MM.1S (cell line): ENCODE data around the gene ZNF804B.

ENCODE experiments used
- DNase-seq: peaks from one replicate; pipeline ENCODE4 v3.0.0-alpha.2; 2015
- H2AFZ ChIP-seq: fragments of 300-600 bp; sonication (generic); 2 replicates; pipeline ENCODE4 v1.6.0; 2016; ENCODE audit warnings: antibody characterized with exemption, low read length
- H3F3A ChIP-seq: fragments of 300-600 bp; sonication (generic); 2 replicates; pipeline ENCODE4 v1.6.1; 2016; ENCODE audit warnings: mild to moderate bottlenecking, antibody characterized with exemption, low read length, moderate library complexity, mixed read lengths; ENCODE audit not compliant: insufficient read depth
- H3K27ac ChIP-seq: fragments of 300-600 bp; sonication (generic); 2 replicates; pipeline ENCODE4 v1.5.1; 2016; ENCODE audit warnings: mild to moderate bottlenecking, low read length
- H3K27me3 ChIP-seq: fragments of 300-600 bp; sonication (generic); replicated peaks from 2 replicates; pipeline ENCODE4 v1.6.0; 2016; ENCODE audit warnings: low read length; ENCODE audit not compliant: insufficient read depth
- H3K36me3 ChIP-seq: fragments of 300-600 bp; sonication (generic); replicated peaks from 2 replicates; pipeline ENCODE4 v1.6.1; 2016; ENCODE audit warnings: mild to moderate bottlenecking, low read length, mixed read lengths; ENCODE audit not compliant: insufficient read depth
- H3K4me1 ChIP-seq: fragments of 300-600 bp; sonication (generic); 2 replicates; pipeline ENCODE4 v1.6.1; 2016; ENCODE audit warnings: low read length, mixed read lengths
- H3K4me2 ChIP-seq: fragments of 300-600 bp; sonication (generic); 2 replicates; pipeline ENCODE4 v1.6.0; 2016; ENCODE audit warnings: low read depth, low read length
- H3K4me3 ChIP-seq: fragments of 300-600 bp; sonication (generic); 2 replicates; pipeline ENCODE4 v1.5.1; 2016; ENCODE audit warnings: low read length, mixed read lengths
- H3K79me2 ChIP-seq: fragments of 300-600 bp; sonication (generic); 2 replicates; pipeline ENCODE4 v1.6.1; 2016; ENCODE audit warnings: mixed run types, low read length, mixed read lengths
- H3K9ac ChIP-seq: fragments of 300-600 bp; sonication (generic); 2 replicates; pipeline ENCODE4 v1.6.1; 2016; ENCODE audit warnings: low read length, mixed read lengths
- H3K9me2 ChIP-seq: fragments of 300-600 bp; sonication (generic); replicated peaks from 2 replicates; pipeline ENCODE4 v1.6.1; 2016; ENCODE audit warnings: mild to moderate bottlenecking, low read length, mixed read lengths; ENCODE audit not compliant: insufficient read depth
- H3K9me3 ChIP-seq: fragments of 300-600 bp; sonication (generic); replicated peaks from 2 replicates; pipeline ENCODE4 v1.6.1; 2016; ENCODE audit warnings: mild to moderate bottlenecking, low read length, mixed read lengths; ENCODE audit not compliant: insufficient read depth
- H4K20me1 ChIP-seq: fragments of 300-600 bp; sonication (generic); 2 replicates; pipeline ENCODE4 v1.6.1; 2016; ENCODE audit warnings: mild to moderate bottlenecking, low read length, moderate library complexity, mixed read lengths; ENCODE audit not compliant: insufficient read depth
- EZH2 ChIP-seq: fragments of 300-600 bp; sonication (generic); optimal IDR thresholded peaks from 2 replicates; pipeline ENCODE3; 2017; ENCODE audit warnings: low read depth, mild to moderate bottlenecking, antibody characterized with exemption, low read length, mixed read lengths
- EZH2phosphoT487 ChIP-seq: fragments of 300-600 bp; sonication (generic); IDR thresholded peaks from 2 replicates; pipeline ENCODE4 v1.6.1; 2018; ENCODE audit warnings: antibody characterized with exemption, low read length
- TF ChIP-seq, protein P1 (sequence below): fragments of 300-600 bp; sonication (generic); IDR thresholded peaks from 2 replicates; pipeline ENCODE4 v1.5.1; 2016; ENCODE audit warnings: antibody characterized with exemption, low read length, mixed read lengths

ZNF804B gene

GRCh38 chr7:89104748-89105685 is 345.5 kb downstream of the ZNF804B start:
- no peak overlapping the region for H2AFZ ChIP-seq
- no peaks in the 10 kb centered on the region for H3F3A ChIP-seq
- H3K9ac ChIP-seq: no peak overlapping the region
- H3K9me2 ChIP-seq: no peaks in the 10 kb centered on the region
- no peaks in the 10 kb centered on the region for H3K9me3 ChIP-seq
- TF ChIP-seq EZH2phosphoT487: no peak
- TF ChIP-seq EZH2: no peak
- TF ChIP-seq, protein P1, sequence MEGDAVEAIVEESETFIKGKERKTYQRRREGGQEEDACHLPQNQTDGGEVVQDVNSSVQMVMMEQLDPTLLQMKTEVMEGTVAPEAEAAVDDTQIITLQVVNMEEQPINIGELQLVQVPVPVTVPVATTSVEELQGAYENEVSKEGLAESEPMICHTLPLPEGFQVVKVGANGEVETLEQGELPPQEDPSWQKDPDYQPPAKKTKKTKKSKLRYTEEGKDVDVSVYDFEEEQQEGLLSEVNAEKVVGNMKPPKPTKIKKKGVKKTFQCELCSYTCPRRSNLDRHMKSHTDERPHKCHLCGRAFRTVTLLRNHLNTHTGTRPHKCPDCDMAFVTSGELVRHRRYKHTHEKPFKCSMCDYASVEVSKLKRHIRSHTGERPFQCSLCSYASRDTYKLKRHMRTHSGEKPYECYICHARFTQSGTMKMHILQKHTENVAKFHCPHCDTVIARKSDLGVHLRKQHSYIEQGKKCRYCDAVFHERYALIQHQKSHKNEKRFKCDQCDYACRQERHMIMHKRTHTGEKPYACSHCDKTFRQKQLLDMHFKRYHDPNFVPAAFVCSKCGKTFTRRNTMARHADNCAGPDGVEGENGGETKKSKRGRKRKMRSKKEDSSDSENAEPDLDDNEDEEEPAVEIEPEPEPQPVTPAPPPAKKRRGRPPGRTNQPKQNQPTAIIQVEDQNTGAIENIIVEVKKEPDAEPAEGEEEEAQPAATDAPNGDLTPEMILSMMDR: no peak
- no peak overlapping the region for H3K4me2 ChIP-seq
- H4K20me1 ChIP-seq: no peaks in the 10 kb centered on the region
- H3K27me3 ChIP-seq: no peaks in the 10 kb centered on the region
- no peak for DNase-seq
- peaks cover 7% of the 10 kb centered on the region; the same call in 1 of the 2 replicates for H3K4me1 ChIP-seq
- no peaks in the 10 kb centered on the region for H3K79me2 ChIP-seq
- H3K4me3 ChIP-seq: no peak overlapping the region
- no peak overlapping the region for H3K27ac ChIP-seq
- no peaks in the 10 kb centered on the region for H3K36me3 ChIP-seq

- no peak overlapping the region for H3K9ac ChIP-seq
- no peaks in the 10 kb centered on the region for H3K79me2 ChIP-seq
- H4K20me1 ChIP-seq: no peaks in the 10 kb centered on the region
- TF ChIP-seq, protein P1: no peak
- TF ChIP-seq EZH2phosphoT487 (no peak), EZH2 (no peak)
- no peak overlapping the region for H3K4me3 ChIP-seq
- no peak overlapping the region for H3K4me2 ChIP-seq
- no peak overlapping the region for H3K27ac ChIP-seq
- DNase-seq: no peak
- H3F3A ChIP-seq: no peaks in the 10 kb centered on the region
- H3K27me3 ChIP-seq: no peaks in the 10 kb centered on the region
- H3K9me3 ChIP-seq: no peaks in the 10 kb centered on the region
- no peak overlapping the region for H2AFZ ChIP-seq
- H3K36me3 ChIP-seq: no peaks in the 10 kb centered on the region
- no peaks in the 10 kb centered on the region for H3K4me1 ChIP-seq
- H3K9me2 ChIP-seq: no peaks in the 10 kb centered on the region
These were observed 364.4 kb downstream of the ZNF804B start for GRCh38 chr7:89123871-89124270.

DNA sequence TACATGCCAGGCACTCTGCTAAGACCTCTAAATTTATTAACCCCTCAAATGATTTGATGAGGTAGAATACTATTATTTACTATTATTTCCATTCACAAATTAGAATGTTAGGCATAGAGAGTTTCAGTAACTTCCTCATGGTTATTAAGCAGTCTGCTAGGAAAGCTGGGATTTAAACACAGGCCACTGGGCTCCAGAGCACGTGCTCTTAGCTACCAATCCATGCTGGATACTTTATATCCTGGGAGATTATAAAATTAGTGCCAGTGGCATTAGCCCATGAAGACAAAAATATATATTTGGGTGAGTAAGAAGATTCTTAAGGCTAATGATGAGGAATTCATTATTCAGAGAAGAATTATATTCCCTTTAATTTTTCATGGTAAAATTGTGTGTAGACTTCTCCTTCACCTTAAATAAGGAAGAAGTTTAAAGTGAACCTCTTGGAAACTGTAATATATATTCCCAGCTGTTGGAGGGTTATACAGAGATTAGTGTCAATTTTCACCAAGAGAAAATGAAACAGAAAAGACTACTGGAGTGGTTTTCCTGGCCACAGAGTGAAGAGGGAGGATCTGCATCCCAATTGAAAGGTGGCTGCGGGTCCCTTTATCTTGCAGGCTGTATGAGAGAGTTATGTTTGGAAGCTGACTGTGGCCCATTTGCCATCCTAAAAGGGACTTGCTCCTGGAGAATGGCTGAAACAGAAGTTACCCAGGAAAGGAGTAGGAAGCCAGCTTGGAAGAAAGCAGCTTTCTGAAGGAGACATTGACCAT is 370.3 kb downstream of the ZNF804B start:
- no peaks in the 10 kb centered on the region for H4K20me1 ChIP-seq
- no peaks in the 10 kb centered on the region for H3K9me2 ChIP-seq
- no peaks in the 10 kb centered on the region for H3K9me3 ChIP-seq
- no peak overlapping the region for H2AFZ ChIP-seq
- no peaks in the 10 kb centered on the region for H3K36me3 ChIP-seq
- H3K9ac ChIP-seq: no peak overlapping the region
- no peak overlapping the region for H3K4me2 ChIP-seq
- H3K4me1 ChIP-seq: no peaks in the 10 kb centered on the region
- no peak overlapping the region for H3K4me3 ChIP-seq
- H3K27ac ChIP-seq: no peak overlapping the region
- no peak for DNase-seq
- H3K27me3 ChIP-seq: no peaks in the 10 kb centered on the region
- H3F3A ChIP-seq: no peaks in the 10 kb centered on the region
- TF ChIP-seq, protein P1: no peak
- no peak for TF ChIP-seq EZH2
- no peak for TF ChIP-seq EZH2phosphoT487
- no peaks in the 10 kb centered on the region for H3K79me2 ChIP-seq
